Lung (tissue), 12 donors: ENCODE measurements around the gene PACSIN1. TPM values are rescaled to one million over a fixed set of nuclear protein-coding genes. Genes with fewer than 3 reads are reported as not detected.

Source experiments
- ATAC-seq: fragments of 200-7000 bp; cut with Tn5 transposase; one replicate; pipeline ENCODE4 v1.9.1; 2020; ENCODE audit warnings: moderate number of reproducible peaks; ENCODE audit not compliant: insufficient read depth, low FRiP score
- DNase-seq, 3 donors: peaks; one replicate each; pipeline ENCODE4 v3.0.0-alpha.2; 2013 to 2017
- H3K27ac ChIP-seq, 2 donors: one replicate each; pipeline ENCODE4 v1.5.1; 2013; ENCODE audit warnings: mild to moderate bottlenecking in 2 of 2, moderate library complexity in 2 of 2, control low read depth in 1 of 2, inconsistent platforms in 1 of 2, low read depth in 1 of 2, low read length in 1 of 2
- H3K27me3 ChIP-seq, 3 donors: one replicate each; pipeline ENCODE4 v1.5.1; 2013; ENCODE audit warnings: low read length in 2 of 3; ENCODE audit not compliant: control insufficient read depth in 3 of 3, insufficient read depth in 3 of 3
- H3K36me3 ChIP-seq, 4 donors: one replicate each; pipeline ENCODE4 v1.5.1; 2013; ENCODE audit warnings: low read length in 4 of 4, mild to moderate bottlenecking in 1 of 4, moderate library complexity in 1 of 4; ENCODE audit not compliant: control insufficient read depth in 4 of 4, insufficient read depth in 4 of 4
- H3K4me1 ChIP-seq, 5 donors: one replicate each; pipeline ENCODE4 v1.5.1; 2013; ENCODE audit warnings: low read length in 5 of 5, mild to moderate bottlenecking in 2 of 5, moderate library complexity in 1 of 5; ENCODE audit not compliant: control insufficient read depth in 5 of 5, insufficient read depth in 5 of 5
- H3K4me3 ChIP-seq: one replicate; pipeline ENCODE4 v1.5.1; 2013; ENCODE audit warnings: mild to moderate bottlenecking, control low read depth, moderate library complexity
- H3K9ac ChIP-seq, 2 donors: one replicate each; pipeline ENCODE4 v1.5.1; 2013; ENCODE audit warnings: low read length in 2 of 2, control low read depth in 1 of 2; ENCODE audit not compliant: insufficient read depth in 1 of 2
- H3K9me3 ChIP-seq, 4 donors: one replicate each; pipeline ENCODE4 v1.5.1; 2013; ENCODE audit warnings: low read length in 3 of 4, mild to moderate bottlenecking in 1 of 4, moderate library complexity in 1 of 4; ENCODE audit not compliant: control insufficient read depth in 4 of 4, insufficient read depth in 3 of 4
- WGBS, 2 donors: extraction: QIAGEN DNeasy Blood & Tissue Kit; methylation state at CpG; one replicate each; pipeline ENCODE4 v1.1.7; 2013; 5-methylcytosine and 5-hydroxymethylcytosine counted together
- polyA plus RNA-seq, 2 donors: library from polyadenylated mRNA; stranded (reverse); fragments of 200-250 nt; gene quantifications; one replicate each; pipeline ENCODE4 v1.2.1, GENCODE V29; 2013
- total RNA-seq, 2 donors: library from RNA; depleted of rRNA in 1 of 2; stranded (reverse); fragments of >200 nt in 1 of 2; gene quantifications; one replicate each; pipeline ENCODE4 v1.2.1, GENCODE V29; 2014 to 2021
- TF ChIP-seq, protein P1 (sequence below): IDR thresholded peaks from 2 replicates; pipeline ENCODE4 v1.5.1; 2012; ENCODE audit warnings: mild to moderate bottlenecking; ENCODE audit errors: control extremely low read depth, extremely low read depth
- donor health status: control.
- donor health status: control.
- donor health status: Bipolar disorder and iron deficiency.
- donor health status: healthy.
- donor health status: DM: yes; HTN: yes; CAD: no.

Gene PACSIN1
- total and polyA plus RNA-seq, 4 donors, result 0.02 to 0.17 (median 0.12) TPM

DNA sequence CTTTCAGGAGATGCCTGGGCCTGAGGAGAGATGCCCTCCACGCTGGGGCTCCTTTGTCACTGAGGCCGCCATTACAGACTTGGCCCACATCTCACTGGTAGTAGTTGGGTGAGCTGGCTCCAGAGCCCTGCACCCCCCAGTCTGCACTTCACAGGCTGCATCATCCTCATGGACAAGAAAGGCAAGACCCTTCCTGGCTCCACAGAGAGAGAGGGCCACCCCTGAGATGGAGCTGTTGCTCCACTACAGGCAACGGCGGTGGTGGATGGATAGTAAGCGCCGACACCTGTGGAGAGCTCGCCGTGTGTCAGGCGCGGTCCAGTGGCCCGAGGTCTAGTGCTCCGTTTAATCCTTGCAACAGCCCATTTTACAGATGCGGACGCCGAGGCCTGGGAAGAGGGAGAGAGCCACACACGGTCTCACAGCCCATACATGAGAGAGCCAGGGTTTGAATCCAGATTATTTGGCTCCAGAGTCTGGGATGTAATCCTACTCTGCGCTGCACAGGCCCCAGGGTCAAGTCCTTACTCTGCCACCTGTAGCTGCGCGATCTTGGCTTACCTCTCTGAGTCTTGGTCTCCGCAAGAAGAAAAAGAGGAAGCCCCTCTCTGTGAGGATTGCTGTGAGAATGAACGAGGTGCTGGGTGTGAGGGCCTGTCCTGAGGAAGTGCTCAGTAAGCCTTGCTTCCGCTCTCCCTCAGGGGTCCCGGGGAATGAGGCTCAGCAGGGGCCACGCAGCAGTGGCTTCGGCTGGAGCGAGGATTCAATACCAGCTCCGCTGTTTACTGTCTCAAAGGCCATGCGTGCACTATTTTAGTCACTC is 55.8 kb downstream of the PACSIN1 start:
- ATAC-seq (no peak), DNase-seq (peak in 1 of 3 donors; percentile 6)
- Histone ChIP-seq H3K36me3 (no peaks in the 10 kb centered on the region), H3K4me1 (peaks cover 0 to 7% (median 0%) of the 10 kb centered on the region in 5 donors), H3K9ac (no peak overlapping the region), H3K27me3 (no peaks in the 10 kb centered on the region), H3K27ac (no peak overlapping the region), H3K9me3 (no peaks in the 10 kb centered on the region), H3K4me3 (no peak overlapping the region)
- WGBS, 2 donors, result 73 to 81% methylated on average over 28 of the region's 28 CpGs
- TF ChIP-seq, protein P1, sequence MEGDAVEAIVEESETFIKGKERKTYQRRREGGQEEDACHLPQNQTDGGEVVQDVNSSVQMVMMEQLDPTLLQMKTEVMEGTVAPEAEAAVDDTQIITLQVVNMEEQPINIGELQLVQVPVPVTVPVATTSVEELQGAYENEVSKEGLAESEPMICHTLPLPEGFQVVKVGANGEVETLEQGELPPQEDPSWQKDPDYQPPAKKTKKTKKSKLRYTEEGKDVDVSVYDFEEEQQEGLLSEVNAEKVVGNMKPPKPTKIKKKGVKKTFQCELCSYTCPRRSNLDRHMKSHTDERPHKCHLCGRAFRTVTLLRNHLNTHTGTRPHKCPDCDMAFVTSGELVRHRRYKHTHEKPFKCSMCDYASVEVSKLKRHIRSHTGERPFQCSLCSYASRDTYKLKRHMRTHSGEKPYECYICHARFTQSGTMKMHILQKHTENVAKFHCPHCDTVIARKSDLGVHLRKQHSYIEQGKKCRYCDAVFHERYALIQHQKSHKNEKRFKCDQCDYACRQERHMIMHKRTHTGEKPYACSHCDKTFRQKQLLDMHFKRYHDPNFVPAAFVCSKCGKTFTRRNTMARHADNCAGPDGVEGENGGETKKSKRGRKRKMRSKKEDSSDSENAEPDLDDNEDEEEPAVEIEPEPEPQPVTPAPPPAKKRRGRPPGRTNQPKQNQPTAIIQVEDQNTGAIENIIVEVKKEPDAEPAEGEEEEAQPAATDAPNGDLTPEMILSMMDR, result no peak

DNA sequence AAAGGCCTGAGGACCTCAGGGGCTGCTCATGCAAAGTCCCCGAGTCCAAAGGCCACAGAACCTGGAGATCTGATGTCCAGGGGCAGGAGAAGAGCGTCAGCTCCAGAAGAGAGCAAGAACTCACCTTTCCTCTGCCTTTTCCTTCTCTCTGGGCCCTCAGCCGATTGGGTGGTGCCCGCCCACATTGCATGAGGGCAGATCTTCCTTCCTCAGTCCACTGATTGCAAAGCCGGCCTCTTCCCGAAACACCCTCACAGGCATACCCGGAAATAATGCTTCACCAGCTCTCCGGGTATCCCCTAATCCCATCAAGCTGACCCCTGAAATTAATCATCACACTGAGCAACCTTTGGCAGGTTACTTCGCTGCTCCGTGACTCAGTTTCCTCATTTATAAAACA is 56.9 kb downstream of the PACSIN1 start:
- H3K4me3 ChIP-seq, result no peak overlapping the region
- no peak overlapping the region for H3K27ac ChIP-seq
- no peaks in the 10 kb centered on the region for H3K36me3 ChIP-seq
- H3K9ac ChIP-seq, result no peak overlapping the region
- no peaks in the 10 kb centered on the region for H3K9me3 ChIP-seq
- DNase-seq (peak in 1 of 3 donors; percentile 9), ATAC-seq (no peak)
- 81 to 85% methylated on average over 10 of the region's 10 CpGs for WGBS, 2 donors
- peaks cover 0 to 13% (median 0%) of the 10 kb centered on the region in 5 donors for H3K4me1 ChIP-seq
- TF ChIP-seq, protein P1, result no peak
- no peaks in the 10 kb centered on the region for H3K27me3 ChIP-seq

DNA sequence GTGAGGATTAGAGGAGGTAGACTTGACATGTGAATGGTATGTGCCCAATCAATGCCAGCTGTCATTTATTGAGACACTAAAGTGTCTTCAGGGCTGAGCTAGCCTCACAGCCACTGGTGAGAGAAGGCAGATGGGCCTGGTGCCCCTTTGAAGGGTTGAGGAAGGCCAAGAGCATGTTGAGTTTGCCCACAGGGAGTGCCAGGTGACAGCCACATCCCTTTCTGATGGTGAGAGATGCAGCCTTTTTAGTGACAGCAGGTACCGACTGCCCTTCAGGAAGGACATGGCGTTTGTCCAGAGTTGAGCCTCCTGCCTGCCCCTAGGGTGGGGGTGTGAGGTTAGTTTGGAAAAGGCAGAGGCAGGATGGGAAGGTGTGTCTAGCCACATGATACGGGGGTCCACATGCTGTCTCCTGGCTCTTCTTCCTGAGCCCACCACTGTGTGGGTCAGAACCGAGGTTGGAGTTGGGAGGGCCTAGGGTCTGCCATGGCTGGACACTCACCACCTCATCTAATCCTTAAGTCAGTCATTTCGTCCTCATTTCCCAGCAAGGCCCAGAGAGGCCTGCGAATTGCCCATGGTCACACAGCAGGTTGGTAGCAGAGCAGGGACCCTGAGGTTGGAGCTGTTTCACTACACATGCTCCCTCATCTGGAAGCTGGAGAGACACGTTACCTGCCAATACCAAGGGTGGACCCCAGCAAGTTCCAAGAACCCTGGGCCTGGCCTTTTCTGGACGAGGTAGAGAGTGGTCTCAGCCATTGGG is 57.7 kb downstream of the PACSIN1 start:
- ATAC-seq, result no peak
- 88 to 92% methylated on average over 8 of the region's 8 CpGs for WGBS, 2 donors
- H3K27me3 ChIP-seq, result no peaks in the 10 kb centered on the region
- TF ChIP-seq, protein P1, result no peak
- DNase-seq, result peak in 1 of 3 donors; percentile 7
- H3K27ac ChIP-seq, result no peak overlapping the region
- no peaks in the 10 kb centered on the region for H3K36me3 ChIP-seq
- H3K4me1 ChIP-seq, result peaks cover 0 to 14% (median 0%) of the 10 kb centered on the region in 5 donors
- H3K4me3 ChIP-seq, result no peak overlapping the region
- no peaks in the 10 kb centered on the region for H3K9me3 ChIP-seq
- H3K9ac ChIP-seq, result no peak overlapping the region
